NCI-H446 treated with DMSO at 0.1 percent for 48 hours (cell line): ENCODE data around the gene SPDYA.
A peak's percentile ranks its signal among the peaks of the same experiment; 100 is the strongest.

Source experiments
- DNase-seq: peaks from one replicate; lab custom pipeline; 2025; lab: John Stamatoyannopoulos, UW

Gene SPDYA

DNA sequence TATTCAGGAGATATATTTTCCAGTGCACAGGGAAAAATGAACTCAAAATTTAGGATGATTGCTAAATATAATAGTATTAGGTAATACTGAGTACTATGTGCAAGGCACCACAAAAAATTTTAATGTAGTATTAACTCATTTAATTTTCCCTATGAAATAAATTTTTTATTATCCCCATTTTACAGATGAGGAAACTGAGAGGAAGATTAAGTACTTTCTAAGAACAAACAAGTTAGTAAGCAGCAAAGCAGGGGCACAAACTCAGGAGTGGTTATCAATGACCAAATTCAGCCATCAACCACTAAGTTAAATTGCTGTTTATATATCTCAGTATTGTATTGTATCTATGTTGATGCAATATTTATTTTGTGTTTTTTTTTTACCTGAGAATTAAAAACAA is 14.2 kb downstream of the SPDYA start:
- DNase-seq = no peak

DNA sequence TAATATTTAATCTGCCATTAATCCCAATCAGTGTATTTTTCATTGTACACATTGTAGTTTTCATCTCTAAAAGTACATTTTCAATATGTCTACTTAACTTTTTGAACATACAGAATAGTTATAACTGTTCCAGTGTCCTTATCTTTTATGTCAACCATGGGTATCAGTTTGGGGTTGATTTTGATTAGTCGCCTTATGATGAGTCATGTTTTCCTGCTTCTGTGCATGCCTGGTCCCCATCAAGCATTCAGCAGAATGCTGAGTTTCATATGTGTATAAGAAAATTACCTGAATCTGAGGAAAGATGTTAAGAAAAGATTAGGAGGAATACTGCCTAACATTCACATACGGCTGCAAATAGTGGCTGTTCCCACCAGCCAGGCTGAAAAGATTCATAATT is 17.7 kb downstream of the SPDYA start:
- DNase-seq = no peak

DNA sequence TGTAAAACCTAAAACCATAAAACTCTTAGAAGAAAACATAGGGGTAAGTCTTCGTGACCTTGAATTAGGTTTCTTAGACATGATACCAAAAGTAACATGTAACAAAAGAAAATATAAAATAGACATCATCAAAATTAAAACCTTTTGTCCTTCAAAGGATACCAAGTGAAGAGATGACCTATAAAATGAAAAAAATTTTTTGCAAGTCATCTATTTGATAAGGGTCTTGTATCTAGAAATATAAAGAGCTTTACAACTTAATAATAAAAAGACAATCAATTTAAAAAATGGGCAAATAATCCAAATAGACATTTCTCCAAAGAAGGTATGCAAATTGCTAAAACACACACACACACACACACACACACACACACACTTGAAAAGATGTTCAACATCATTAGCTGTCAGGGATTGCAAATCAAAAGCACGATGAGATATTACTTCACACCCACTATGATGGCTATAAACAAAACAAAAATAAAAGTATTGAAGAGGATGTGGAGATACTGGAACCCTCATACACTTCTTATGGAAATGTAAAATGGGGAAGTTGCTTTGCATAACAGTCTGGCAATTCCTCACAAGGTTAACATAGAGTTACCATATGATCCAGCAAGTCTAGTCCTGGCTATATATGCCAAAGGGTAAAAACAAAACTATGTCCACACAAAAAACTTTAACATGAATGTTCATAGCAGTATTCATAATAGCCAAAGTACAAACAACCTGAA is 23.3 kb downstream of the SPDYA start:
- no peak for DNase-seq

DNA sequence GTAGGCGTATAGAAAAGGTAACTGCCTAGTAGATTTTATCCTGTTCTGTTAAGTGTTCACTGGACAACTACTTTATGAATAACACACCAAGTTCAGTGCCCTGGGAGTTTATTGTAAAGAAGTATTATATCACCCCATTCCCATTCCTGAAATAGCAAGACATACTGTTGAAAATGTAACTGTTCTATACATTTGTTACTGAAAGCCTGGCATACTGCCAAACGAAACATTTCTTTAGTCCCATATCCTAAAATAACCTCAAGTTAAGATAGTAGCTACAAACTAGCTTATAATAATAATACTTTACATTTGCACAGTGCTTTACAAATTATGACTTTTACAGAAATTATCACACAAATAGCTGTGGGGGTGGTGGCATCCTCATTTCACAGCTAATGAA is 25.1 kb downstream of the SPDYA start:
- no peak for DNase-seq

DNA sequence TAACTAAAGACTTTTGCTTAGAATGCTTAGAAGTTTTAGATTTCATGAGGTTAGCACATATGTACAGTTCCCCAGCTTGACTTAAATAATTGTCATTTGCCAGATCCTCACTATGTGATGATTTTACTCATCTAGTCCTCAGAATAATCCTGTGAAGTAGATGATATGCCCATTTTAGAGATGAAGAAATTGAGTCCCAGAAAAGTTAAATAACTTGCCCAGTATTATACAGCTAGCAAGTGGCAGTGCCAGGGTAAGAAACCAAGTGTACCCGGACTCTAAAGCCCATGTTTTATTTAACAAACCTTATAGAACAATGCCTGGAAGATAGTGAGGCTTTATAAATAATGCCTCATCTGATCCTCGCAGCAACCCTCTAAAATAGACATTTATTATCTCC is 28.3 kb downstream of the SPDYA start:
- no peak for DNase-seq

DNA sequence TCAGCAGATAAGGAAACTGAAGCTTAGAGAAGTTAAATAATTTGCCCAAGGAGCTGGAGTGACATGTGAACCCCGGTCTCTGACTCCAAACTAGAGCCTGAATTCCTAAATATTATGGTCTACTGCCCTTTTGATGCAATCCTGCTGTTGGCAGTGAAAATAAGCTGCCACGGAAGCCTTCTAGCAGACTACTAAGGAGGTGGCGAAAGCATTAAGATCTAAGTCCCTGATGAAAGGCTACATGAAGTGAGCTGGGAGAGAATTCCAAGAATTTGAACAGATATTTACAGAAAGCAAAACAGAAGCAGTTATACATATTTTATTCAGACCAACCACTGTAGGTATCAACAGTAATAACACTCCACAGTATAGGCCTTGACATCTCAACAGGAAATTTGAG is 31.4 kb downstream of the SPDYA start:
- no peak for DNase-seq

DNA sequence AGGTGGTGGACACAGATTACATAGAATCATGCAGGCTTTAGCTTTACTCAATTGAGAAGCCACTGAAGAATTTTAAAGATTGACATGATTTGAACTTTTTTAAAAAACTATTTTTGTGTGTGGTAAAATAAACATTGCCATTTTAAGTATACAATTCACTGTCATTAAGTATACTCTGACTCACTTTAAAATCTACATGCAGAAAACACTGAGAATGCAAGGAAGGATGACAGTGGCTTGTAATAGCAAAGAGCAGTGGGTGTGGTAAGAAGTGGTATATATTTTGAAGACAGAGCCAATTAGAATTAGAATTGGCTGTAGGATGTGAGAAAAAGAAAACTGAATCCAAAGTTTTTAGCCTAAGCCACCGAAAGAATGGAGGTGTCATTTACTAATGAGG is 44.6 kb downstream of the SPDYA start:
- DNase-seq = no peak

DNA sequence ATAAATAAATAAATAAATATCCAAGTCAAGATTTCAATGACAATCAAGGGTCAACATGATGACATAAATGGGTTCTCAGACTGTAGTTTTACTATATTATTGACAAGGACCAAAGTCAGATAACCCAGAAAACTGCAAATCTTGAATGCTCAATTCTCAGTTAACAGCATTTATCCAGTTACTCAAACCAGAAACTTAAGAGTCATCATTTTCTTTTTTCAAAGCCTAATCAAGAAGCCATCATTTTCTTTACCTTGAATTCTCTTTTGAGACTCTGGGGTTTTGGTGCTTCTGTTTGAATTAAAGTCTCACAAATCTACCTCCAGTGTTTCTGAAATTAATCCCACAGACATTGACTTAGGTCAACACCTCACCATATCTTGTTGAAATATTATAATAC is 45.3 kb downstream of the SPDYA start:
- no peak for DNase-seq

DNA sequence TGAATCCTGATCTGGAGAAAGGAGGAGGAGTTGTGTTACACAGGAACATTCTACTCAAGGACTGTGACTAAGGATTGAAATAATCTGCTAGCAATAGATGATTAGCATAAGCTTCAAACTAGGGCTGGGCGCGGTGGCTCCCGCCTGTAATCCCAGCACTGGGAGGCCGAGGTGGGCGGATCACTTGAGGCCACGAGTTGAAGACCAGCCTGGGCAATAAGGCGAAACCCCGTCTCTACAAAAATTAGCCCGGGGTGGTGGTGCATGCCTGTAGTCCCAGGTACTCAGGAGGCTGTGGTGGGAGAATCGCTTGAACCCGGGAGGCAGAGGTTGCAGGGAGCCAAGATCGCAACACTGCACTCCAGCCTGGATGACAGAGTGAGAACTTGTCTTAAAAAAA is 58.0 kb downstream of the SPDYA start:
- DNase-seq = no peak

DNA sequence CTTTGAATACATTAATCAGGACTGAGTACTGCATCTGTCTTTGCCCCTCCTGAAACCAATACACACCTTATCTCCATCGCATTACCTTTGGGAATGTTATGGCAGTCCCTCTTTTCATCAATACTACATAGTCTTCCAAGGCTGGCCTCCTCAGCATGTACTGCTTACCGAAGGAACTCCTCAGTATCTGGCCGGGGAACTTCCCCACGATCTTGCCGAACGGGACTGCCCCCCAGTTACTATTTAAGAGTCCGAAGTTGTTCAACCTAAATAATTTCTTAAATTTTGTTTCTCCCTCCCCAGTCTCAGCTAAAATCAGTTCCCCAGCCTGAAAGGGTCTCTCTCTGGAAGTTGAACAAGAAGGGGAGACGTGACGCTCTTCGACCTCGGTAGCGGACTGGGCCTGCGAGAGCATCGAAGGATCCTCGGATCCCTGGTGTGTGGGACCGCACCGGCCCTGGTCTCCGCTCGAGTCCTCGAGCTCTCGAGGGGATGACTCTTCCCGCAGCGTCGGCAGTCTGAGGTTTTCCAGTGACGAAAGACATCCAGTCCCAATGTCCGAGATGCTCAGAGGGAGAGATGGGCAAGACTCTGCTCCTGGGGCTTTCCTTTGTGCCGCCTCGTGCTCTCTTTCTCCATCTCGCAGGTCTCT is 59.0 kb downstream of the SPDYA start:
- DNase-seq = no peak

DNA sequence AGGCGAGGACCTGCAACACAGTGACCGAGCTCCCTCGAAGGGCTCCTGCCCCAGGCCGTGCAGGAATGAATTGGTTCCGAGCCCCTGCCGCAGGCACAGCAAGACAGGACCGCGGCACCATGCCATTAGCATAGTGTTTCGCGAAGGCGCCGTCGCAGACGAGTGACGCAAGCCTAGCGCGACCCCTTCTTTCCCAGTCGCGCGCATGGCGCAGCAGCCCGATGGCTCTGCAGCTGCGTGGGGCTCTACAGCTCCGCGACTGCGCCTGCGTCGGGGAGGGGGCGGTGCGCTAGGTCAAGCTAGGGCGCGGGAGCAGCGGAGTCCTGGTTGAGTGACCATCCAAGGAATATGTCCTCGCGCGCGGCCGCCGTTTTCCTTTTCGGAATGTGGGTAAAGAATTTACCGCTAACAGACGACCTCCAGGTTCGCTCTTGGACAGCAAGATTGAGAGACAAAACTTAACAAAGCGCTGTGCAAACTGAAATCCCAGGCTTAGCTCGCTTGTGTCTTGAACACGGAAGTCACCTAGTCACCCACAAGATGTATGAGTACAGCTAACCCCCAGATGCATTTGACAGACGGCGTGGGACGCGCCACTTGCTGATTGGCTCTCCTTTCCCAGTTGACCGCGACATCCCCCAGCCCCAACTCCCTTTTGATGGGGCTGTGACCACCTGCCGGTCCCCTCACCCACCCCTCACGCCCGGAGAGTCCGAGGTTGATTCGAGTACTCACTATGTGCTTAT is 59.7 kb downstream of the SPDYA start, which contains the start of gene TRMT61B:
TSS of gene TRMT61B (minus strand) at position 164 of the 746 bp plus-strand sequence. CDS start at position 132, 32 bp downstream.
- peak; percentile 90 for DNase-seq

DNA sequence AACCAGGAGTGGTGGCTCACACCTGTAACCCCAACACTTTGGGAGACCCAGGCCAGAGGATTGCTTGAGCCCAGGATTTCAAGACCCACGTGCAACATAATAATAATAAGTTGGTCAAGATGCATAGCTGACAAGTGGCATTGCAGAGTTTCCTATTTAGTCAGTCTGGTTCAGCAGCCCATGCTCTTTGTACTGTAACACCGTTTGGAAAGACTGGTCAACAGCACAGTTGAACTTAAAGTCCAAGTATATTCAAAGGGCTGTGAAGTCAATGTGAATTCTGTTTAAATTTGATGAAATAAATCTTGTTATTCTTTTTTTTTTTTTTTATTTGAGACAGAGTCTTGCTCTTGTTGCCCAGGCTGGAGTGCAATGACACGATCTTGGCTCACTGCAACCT is 61.0 kb downstream of the SPDYA start:
- DNase-seq = no peak

DNA sequence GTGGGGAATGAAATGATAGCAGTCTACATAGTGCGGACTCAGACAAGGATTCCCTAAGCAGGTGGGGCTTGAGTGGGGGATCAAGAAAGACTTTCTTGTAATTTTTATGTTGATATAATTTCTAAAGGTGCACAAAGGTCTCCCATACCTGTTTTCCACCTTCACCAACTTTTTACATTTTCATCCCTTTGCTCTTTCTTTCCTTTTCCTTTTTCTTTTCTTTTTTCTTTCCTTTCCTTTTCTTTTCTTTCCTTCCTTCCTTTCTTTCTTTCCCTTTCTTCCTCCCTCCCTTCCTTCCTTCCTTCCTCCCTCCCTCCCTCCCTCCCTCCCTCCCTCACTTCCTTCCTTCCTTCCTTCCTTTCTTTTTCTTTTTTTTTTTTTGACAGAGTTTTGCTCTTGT is 69.6 kb downstream of the SPDYA start:
- no peak for DNase-seq

DNA sequence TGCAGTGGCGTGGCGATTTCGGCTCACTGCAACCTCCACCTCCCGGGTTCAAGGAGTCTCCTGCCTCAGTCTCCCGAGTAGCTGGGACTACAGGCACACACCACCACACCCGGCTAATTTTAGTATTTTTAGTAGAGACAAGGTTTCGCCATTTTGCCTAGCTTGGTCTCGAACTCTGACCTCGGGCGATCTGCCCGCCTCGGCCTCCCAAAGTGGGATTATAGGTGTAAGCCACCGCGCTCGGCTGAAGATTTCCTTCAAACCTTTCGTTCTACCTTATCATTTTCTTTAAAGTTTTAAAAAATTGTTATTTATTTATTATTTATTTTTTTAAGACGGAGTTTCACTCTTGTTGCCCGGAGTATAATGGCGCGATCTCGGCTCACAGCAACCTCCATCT is 82.9 kb downstream of the SPDYA start:
- no peak for DNase-seq

DNA sequence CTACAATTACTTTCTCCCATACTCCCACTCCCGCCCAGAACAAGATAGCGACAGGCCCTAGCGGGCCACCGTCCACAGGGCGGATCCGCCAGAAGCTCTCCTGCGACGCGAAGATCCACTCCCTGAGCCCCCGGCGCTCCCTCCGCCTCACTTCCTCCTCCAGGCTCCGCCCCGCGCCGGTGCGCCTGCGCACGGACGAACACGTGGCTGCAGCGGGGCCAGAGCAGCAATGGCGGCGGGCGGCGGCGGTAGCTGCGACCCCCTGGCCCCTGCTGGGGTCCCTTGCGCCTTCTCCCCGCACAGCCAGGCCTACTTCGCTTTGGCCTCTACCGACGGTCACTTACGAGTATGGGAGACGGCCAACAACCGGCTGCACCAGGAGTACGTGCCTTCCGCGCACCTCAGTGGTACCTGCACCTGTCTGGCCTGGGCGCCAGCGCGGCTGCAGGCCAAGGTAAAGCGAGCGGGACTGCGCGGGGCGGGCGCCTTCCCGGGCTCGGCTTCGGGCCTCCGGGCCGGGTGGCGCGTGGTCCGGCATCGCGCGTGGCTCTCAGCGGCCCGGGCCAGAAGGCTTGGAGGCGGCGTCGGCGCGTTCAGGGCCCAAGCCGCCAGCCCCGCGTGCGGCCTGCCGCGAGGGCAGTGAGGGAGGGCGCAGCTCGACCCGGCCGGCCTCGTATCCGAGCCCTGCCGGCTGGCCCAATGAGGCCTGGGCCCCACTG is 84.0 kb downstream of the SPDYA start, which contains the start of gene WDR43:
TSS of gene WDR43 (plus strand) at position 198 of the 719 bp plus-strand sequence. CDS start at position 230, 32 bp downstream.
- peak; percentile 97 for DNase-seq

DNA sequence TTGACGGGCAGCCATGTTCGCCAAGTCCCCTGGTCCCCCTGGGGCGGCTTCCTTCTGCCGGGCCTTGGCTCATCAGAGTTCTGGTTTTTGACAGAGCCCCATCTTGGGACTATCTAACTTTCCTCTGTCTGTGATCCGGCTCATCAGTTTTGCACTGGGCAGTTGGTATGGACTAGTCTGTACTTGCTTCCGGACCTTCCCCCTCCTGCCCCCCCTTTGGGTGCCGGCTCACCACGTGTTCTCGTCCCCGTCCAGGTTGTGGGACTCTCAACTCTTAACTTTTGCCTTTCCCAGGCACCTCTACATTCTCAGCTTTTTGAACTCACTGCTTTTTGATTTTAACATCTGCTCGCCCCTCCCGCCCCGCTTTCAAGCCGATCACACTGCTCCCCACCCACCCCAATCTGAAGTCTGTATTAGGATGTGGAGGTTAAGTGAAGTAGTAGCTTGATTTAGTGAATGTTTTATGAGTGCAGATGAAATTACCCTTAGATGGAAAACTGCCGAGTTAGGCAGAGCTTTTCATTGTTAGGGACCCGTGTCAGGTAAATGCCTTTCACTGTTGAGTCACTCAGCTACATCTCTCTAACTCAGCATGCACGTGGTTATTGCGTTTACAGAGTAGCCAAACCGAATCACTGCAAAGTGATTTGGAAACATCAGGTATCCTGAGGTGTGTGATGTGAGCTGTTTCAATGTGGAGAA is 84.7 kb downstream of the SPDYA start:
- DNase-seq = no peak

DNA sequence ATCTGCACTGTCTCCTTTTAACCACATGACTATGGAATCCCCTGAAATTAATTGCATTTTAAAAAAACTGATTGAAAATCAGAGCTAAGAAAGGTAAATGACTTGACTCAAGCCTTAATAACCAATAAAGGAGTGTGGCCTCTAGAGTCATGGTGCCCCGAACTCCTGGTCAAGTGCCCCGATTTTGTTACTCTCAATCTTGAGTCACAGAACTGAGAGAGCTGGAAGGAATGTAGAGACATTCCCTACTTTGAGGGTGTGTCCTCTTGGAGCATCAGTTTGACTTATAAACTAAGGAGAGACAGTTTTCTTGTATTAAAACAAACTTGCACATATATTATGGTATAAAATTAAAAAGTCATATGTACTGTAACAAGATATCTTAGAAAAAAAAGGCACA is 86.3 kb downstream of the SPDYA start:
- no peak for DNase-seq

DNA sequence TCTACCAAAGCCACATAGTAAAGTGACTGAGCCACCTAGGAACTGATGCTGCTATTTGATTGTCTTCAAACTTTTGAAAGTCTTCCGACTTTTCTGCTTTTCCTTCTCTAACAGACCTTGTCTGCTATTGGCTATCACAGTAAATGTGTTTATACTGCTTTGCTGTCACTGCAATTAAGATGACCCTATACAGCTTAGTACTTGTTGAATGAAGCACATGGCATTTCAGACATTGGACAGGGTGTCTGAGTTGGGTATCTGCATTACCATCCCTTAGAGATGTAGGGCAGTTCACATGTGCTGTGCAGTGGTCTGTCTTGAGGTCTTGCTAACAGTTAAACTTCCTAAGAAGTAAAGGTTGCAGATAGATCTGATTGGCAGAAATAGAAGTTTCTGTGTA is 87.4 kb downstream of the SPDYA start:
- DNase-seq = no peak
